Measurements from ENCODE around the gene TPRG1.

TPRG1 gene

GRCh38 chr3:189232790-189233189 lies 61.0 kb downstream of the TPRG1 start:
- no peak for DNase-seq (ENCODE audit: low read depth in 2 of 2)

- DNase-seq (ENCODE audit: low read depth in 2 of 2), result peak in 1 of 2 donors; percentile 10
These were observed 61.6 kb downstream of the TPRG1 start for GRCh38 chr3:189233225-189233858.

- DNase-seq (ENCODE audit: low read depth in 2 of 2), result no peak
These were observed 63.4 kb downstream of the TPRG1 start for GRCh38 chr3:189235214-189235613.

- no peak for DNase-seq (ENCODE audit: low read depth in 2 of 2)
These were observed 64.6 kb downstream of the TPRG1 start for GRCh38 chr3:189236352-189236751.

- no peak for DNase-seq (ENCODE audit: low read depth in 2 of 2)
These were observed 65.8 kb downstream of the TPRG1 start for GRCh38 chr3:189237526-189237925.

- no peak for DNase-seq (ENCODE audit: low read depth in 2 of 2)
These were observed 66.3 kb downstream of the TPRG1 start for GRCh38 chr3:189238071-189238470.

- DNase-seq (ENCODE audit: low read depth in 2 of 2), result no peak
These were observed 67.8 kb downstream of the TPRG1 start for GRCh38 chr3:189239616-189240015.

GRCh38 chr3:189249987-189250386 lies 78.2 kb downstream of the TPRG1 start:
- DNase-seq (ENCODE audit: low read depth in 2 of 2), result no peak

GRCh38 chr3:189258261-189258660 lies 86.5 kb downstream of the TPRG1 start:
- DNase-seq (ENCODE audit: low read depth in 2 of 2), result no peak

GRCh38 chr3:189260556-189261493 lies 89.1 kb downstream of the TPRG1 start:
- no peak for DNase-seq (ENCODE audit: low read depth in 2 of 2)

GRCh38 chr3:189262746-189263145 lies 91.0 kb downstream of the TPRG1 start:
- DNase-seq (ENCODE audit: low read depth in 2 of 2), result no peak

- no peak for DNase-seq (ENCODE audit: low read depth in 2 of 2)
These were observed 96.3 kb downstream of the TPRG1 start for GRCh38 chr3:189267981-189268613.

GRCh38 chr3:189269365-189269764 lies 97.6 kb downstream of the TPRG1 start:
- no peak for DNase-seq (ENCODE audit: low read depth in 2 of 2)

GRCh38 chr3:189270248-189270832 lies 98.6 kb downstream of the TPRG1 start:
- DNase-seq (ENCODE audit: low read depth in 2 of 2), result peak; percentile 24 to 26

GRCh38 chr3:189272500-189273119 lies 100.8 kb downstream of the TPRG1 start:
- no peak for DNase-seq (ENCODE audit: low read depth in 2 of 2)

- DNase-seq (ENCODE audit: low read depth in 2 of 2), result no peak
These were observed 102.0 kb downstream of the TPRG1 start for GRCh38 chr3:189273736-189274135.

GRCh38 chr3:189275182-189275581 lies 103.4 kb downstream of the TPRG1 start:
- DNase-seq (ENCODE audit: low read depth in 2 of 2), result no peak

GRCh38 chr3:189275852-189276251 lies 104.1 kb downstream of the TPRG1 start:
- no peak for DNase-seq (ENCODE audit: low read depth in 2 of 2)

- no peak for DNase-seq (ENCODE audit: low read depth in 2 of 2)
These were observed 104.9 kb downstream of the TPRG1 start for GRCh38 chr3:189276444-189277219.

GRCh38 chr3:189277711-189278110 lies 105.9 kb downstream of the TPRG1 start:
- no peak for DNase-seq (ENCODE audit: low read depth in 2 of 2)

GRCh38 chr3:189278221-189278620 lies 106.5 kb downstream of the TPRG1 start:
- DNase-seq (ENCODE audit: low read depth in 2 of 2), result no peak
